Tibial artery (tissue), 4 donors: Measurements from ENCODE around the gene PYGO2.

Experiments used
- DNase-seq, 2 donors: peaks; one replicate each; pipeline ENCODE4 v3.0.0-alpha.2; 2019
- H3K27ac ChIP-seq, 2 donors: fragments of 200-600 bp; sonication (generic) in 1 of 2; 1 replicate in 1 of 2; 2 replicates in 1 of 2; pipeline ENCODE4 v1.5.1; 2018 to 2019; ENCODE audit warnings: mild to moderate bottlenecking in 1 of 2
- H3K27me3 ChIP-seq, 2 donors: fragments of 200-600 bp; sonication (generic) in 1 of 2; one replicate each; pipeline versions ENCODE4 v1.5.1 to v1.6.0; 2016 to 2019
- H3K36me3 ChIP-seq, 3 donors: fragments of 200-600 bp; sonication (generic) in 2 of 3; one replicate each; pipeline ENCODE4 v1.5.1; 2016 to 2019; ENCODE audit warnings: mild to moderate bottlenecking in 2 of 3
- H3K4me1 ChIP-seq, 4 donors: fragments of 200-600 bp; sonication (generic) in 2 of 4; 1 replicate in 3 of 4; 2 replicates in 1 of 4; pipeline ENCODE4 v1.5.1; 2016 to 2019
- H3K4me3 ChIP-seq, 2 donors: fragments of 200-600 bp; sonication (generic) in 1 of 2; 1 replicate in 1 of 2; 2 replicates in 1 of 2; pipeline ENCODE4 v1.5.1; 2018 to 2019; ENCODE audit warnings: mild to moderate bottlenecking in 2 of 2
- H3K9me3 ChIP-seq, 3 donors: fragments of 200-600 bp; sonication (generic) in 1 of 3; one replicate each; pipeline ENCODE4 v1.5.1; 2016 to 2019
- intact Hi-C: fragments of 100-400 bp; cut with DNase I; formaldehyde crosslinking; loops from one replicate; pipeline ENCODE4 v1.15.0; 2023; ENCODE audit warnings: low total_unique reads
- TF ChIP-seq, protein P1 (sequence below), 2 experiments: fragments of 200-600 bp in 1 of 2; fragments of 450-650 bp in 1 of 2; IDR thresholded peaks; one replicate each; pipeline ENCODE4 v1.5.1; 2017 to 2019; ENCODE audit warnings: antibody characterized with exemption in 2 of 2, mild to moderate bottlenecking in 1 of 2, moderate library complexity in 1 of 2

Gene PYGO2

DNA sequence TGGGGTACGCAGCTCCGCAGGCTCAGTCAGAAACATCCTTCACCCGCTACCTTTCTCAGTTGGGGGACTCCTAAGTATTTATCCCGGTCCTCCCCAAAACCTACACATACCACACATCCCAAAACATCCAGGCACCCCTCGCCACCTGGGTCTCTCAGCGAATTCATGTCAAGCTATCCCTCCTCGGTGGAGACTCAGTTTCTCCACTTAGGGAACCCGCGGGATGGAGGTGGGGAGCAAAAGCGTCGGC lies 39.8 kb upstream of the PYGO2 start:
- no peaks in the 10 kb centered on the region for H3K9me3 ChIP-seq
- H3K27me3 ChIP-seq = no peaks in the 10 kb centered on the region
- intact Hi-C loops = loop anchor here (1.0 kb wide), 1 partner anchor 27 kb away; the partner anchor contains the start of gene CKS1B
- DNase-seq = no peak
- peaks cover 0 to 44% (median 42%) of the 10 kb centered on the region in 4 donors for H3K4me1 ChIP-seq
- H3K4me3 ChIP-seq = peak overlapping the region; percentile 87 to 96
- H3K27ac ChIP-seq = peak overlapping the region; percentile 95 to 96
- TF ChIP-seq, protein P1, sequence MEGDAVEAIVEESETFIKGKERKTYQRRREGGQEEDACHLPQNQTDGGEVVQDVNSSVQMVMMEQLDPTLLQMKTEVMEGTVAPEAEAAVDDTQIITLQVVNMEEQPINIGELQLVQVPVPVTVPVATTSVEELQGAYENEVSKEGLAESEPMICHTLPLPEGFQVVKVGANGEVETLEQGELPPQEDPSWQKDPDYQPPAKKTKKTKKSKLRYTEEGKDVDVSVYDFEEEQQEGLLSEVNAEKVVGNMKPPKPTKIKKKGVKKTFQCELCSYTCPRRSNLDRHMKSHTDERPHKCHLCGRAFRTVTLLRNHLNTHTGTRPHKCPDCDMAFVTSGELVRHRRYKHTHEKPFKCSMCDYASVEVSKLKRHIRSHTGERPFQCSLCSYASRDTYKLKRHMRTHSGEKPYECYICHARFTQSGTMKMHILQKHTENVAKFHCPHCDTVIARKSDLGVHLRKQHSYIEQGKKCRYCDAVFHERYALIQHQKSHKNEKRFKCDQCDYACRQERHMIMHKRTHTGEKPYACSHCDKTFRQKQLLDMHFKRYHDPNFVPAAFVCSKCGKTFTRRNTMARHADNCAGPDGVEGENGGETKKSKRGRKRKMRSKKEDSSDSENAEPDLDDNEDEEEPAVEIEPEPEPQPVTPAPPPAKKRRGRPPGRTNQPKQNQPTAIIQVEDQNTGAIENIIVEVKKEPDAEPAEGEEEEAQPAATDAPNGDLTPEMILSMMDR (IDR thresholded peaks at IDR 0.05) = no peak
- H3K36me3 ChIP-seq = no peaks in the 10 kb centered on the region

DNA sequence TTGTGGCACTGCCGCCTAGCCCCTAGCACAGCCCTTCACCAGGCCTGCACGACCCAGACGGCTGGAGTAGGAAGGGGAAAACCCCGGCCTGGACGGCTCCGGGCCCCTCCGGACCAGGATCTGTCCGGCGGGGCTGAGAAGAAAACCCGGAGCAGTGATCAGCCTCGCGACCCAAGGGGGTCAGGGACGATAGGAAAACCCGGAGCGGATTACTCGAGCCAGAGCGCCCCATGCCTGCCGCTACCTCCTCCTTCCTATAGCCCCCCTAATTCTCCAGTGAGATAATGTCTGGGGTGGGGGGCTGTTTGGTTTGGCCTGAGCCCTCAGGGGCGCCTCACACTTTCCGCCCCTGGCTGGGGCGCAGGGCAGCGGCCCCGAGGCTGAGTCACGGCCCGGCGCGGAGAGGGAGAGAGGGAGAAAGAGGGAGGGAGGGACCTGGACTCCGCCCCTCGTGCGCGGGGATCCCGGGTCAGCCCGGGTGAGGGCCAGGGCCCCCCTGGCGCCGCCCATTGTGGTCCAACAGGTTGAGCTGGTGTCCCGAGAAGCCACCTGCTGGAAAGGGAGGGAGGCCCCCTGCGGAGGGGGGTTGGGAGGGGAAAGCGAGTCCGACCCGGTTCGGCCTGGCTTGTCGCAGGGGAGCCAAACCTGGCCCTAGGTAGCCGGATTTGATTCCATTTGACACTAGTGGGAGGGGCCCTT lies 39.3 kb upstream of the PYGO2 start:
- DNase-seq = peak; percentile 82 to 95

DNA sequence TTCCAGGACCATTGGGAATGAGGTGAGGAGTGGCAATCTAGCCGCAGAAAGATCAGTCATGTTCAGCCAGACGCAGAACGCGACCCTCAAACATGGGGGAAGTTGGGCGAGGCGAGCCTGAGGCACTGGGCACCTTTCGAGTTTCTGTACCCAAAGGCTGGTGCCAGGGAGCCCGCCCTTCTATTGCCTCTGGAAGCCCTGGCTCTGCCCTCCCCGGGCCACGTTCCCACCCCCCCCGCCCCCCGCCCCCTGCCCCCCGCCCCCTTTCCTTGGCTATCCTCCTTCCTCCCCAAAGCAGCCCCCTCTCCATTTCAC lies 38.8 kb upstream of the PYGO2 start:
- Histone ChIP-seq H3K4me1 (peaks cover 0 to 34% (median 32%) of the 10 kb centered on the region in 4 donors), H3K27me3 (no peaks in the 10 kb centered on the region), H3K27ac (peak overlapping the region; percentile 95 to 96), H3K9me3 (no peaks in the 10 kb centered on the region), H3K36me3 (no peaks in the 10 kb centered on the region), H3K4me3 (peak overlapping the region; percentile 87 to 96)
- intact Hi-C loops = no loop called here
- DNase-seq = peak; percentile 49 to 80
- TF ChIP-seq, protein P1 (IDR thresholded peaks at IDR 0.05) = no peak

More for the DNA sequence above, 39.3 kb upstream of the PYGO2 start:
- Histone ChIP-seq H3K27me3 (no peaks in the 10 kb centered on the region), H3K27ac (peak overlapping the region; percentile 95 to 96), H3K4me3 (peak overlapping the region; percentile 87 to 96), H3K4me1 (peaks cover 0 to 39% (median 37%) of the 10 kb centered on the region in 4 donors), H3K9me3 (no peaks in the 10 kb centered on the region), H3K36me3 (no peaks in the 10 kb centered on the region)
- TF ChIP-seq, protein P1 (IDR thresholded peaks at IDR 0.05) = peak in 1 of 2 experiments; percentile 27
- intact Hi-C loops = loop anchor here (1.0 kb wide), 1 partner anchor 27 kb away; the partner anchor contains the start of gene CKS1B

DNA sequence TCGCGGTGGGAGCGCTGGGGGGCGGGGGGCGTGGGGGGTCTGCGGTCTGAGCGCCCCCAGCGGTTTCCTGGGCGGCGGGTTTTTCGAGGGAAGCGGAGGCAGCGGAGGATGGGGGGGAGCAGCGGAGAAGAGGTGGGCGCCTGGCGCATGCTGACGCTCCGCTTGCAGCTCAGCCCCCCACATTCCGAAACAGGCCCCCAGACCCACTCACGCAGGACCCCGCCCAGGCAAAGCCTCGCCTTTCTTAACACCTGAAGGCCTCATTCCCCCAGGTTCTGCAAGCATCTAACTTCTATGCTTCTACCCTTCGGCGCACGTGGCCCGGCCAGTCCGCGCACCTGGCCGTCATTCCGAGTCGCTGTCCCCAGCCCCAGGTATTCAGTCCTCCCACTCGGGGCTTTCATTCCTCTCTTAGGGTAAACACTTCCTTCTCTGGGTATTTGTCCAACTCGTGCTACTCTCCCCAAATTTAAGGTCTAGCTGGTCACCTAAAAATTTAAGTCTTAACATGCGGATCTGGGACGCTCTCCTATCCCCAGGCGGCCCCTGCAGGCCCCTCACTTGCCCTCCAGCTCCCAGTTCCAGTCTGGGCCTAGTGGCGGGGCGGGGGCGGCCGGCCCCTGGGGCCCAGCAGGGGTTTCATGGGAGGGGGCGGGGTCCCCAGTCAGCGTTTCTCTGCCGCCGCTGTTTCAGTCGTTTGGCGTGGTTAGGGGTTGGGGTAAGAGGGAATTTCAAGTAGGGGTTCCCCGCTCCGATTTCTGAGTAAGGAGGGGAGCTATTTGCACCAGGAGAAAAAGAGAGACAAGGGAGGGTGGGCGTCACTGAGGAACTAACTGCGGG lies 38.2 kb upstream of the PYGO2 start:
- Histone ChIP-seq H3K36me3 (no peaks in the 10 kb centered on the region), H3K4me3 (peak overlapping the region; percentile 87 to 96), H3K4me1 (peaks cover 0 to 32% (median 26%) of the 10 kb centered on the region in 4 donors), H3K27me3 (no peaks in the 10 kb centered on the region), H3K9me3 (no peaks in the 10 kb centered on the region), H3K27ac (peak overlapping the region; percentile 95 to 96)
- intact Hi-C loops = loop anchor here (5.0 kb wide), 1 partner anchor 37 kb away; the partner anchor contains the start of gene PYGO2
- peak in 1 of 2 donors; percentile 70 for DNase-seq
- TF ChIP-seq, protein P1 (IDR thresholded peaks at IDR 0.05) = no peak

DNA sequence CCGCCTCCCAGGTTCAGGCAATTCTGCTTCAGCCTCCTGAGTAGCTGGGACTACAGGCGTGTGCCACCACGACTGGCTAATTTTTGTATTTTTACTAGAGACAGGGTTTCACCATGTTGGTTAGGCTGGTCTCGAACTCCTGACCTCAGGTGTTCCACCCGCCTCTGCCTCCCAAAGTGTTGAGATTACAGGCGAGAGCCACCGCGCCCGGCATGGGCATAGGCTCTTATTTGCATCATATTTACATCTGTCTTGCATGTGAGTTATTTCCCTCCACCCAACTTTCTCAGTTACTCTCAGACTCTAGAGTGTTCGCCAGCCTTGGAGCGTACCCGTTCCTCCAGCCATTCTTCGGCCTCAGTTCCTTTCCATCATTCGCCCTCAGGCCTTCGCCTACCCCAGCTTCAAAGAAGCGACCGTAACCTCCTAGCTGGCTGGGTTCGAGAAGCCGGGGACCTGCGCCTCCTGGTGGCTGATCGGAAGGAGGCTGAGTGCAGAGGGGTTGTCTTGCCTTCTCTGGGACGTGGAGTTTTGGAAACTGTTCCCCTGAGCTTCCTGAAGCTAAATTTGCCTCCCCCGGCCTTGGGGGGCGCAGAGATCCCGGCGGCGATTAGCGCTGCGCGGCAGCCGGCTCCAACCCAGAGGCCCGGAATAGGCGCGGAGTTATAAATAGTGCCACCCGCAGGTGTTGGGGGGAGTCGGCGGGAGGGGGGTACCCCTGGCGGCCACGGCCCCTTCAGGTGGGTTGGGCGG lies 37.4 kb upstream of the PYGO2 start:
- DNase-seq = peak; percentile 47 to 83
- intact Hi-C loops = loop anchor here (5.0 kb wide), 1 partner anchor 37 kb away; the partner anchor contains the start of gene PYGO2
- TF ChIP-seq, protein P1 (IDR thresholded peaks at IDR 0.05) = peak; percentile 65
- Histone ChIP-seq H3K9me3 (no peaks in the 10 kb centered on the region), H3K27ac (peak overlapping the region; percentile 95 to 96), H3K4me1 (peaks cover 0 to 24% (median 18%) of the 10 kb centered on the region in 4 donors), H3K4me3 (peak overlapping the region; percentile 87 to 96), H3K36me3 (no peaks in the 10 kb centered on the region), H3K27me3 (no peaks in the 10 kb centered on the region)
